GM21526 (cell line): ENCODE results near the gene XIRP2.

ENCODE experiments used
- ATAC-seq: cut with Tn5 transposase; IDR thresholded peaks from one replicate; pipeline ENCODE4 v1.9.1; 2021; ENCODE audit warnings: moderate library complexity; ENCODE audit not compliant: unreplicated experiment, low FRiP score

XIRP2 gene

GRCh38 chr2:167187049-167187727 is 298.9 kb downstream of the XIRP2 start:
- ATAC-seq: no peak

- no peak for ATAC-seq
Measured at GRCh38 chr2:167187978-167188967, 300.0 kb downstream of the XIRP2 start.

- no peak for ATAC-seq
Measured at GRCh38 chr2:167190053-167190452, 301.8 kb downstream of the XIRP2 start.

GRCh38 chr2:167191588-167191987 is 303.3 kb downstream of the XIRP2 start:
- ATAC-seq: no peak

GRCh38 chr2:167192833-167193232 is 304.6 kb downstream of the XIRP2 start:
- ATAC-seq: no peak

- no peak for ATAC-seq
Measured at GRCh38 chr2:167196461-167197252, 308.4 kb downstream of the XIRP2 start.

GRCh38 chr2:167198009-167198408 is 309.7 kb downstream of the XIRP2 start:
- no peak for ATAC-seq

GRCh38 chr2:167198576-167198975 is 310.3 kb downstream of the XIRP2 start:
- ATAC-seq: no peak

- no peak for ATAC-seq
Measured at GRCh38 chr2:167200019-167200418, 311.7 kb downstream of the XIRP2 start.

- no peak for ATAC-seq
Measured at GRCh38 chr2:167209784-167210183, 321.5 kb downstream of the XIRP2 start.

- peak; percentile 88 for ATAC-seq
Measured at GRCh38 chr2:167212014-167212648, 323.9 kb downstream of the XIRP2 start.

- no peak for ATAC-seq
Measured at GRCh38 chr2:167215595-167215994, 327.3 kb downstream of the XIRP2 start.

- ATAC-seq: no peak
Measured at GRCh38 chr2:167237478-167237877, 349.2 kb downstream of the XIRP2 start.

- no peak for ATAC-seq
Measured at GRCh38 chr2:167240671-167241070, 352.4 kb downstream of the XIRP2 start.

- ATAC-seq: no peak
Measured at GRCh38 chr2:167249197-167249596, 360.9 kb downstream of the XIRP2 start.

- no peak for ATAC-seq
Measured at GRCh38 chr2:167253025-167253424, 364.7 kb downstream of the XIRP2 start.

- ATAC-seq: no peak
Measured at GRCh38 chr2:167254721-167255120, 366.4 kb downstream of the XIRP2 start.

GRCh38 chr2:167258712-167259111 is 370.4 kb downstream of the XIRP2 start:
- ATAC-seq: no peak

- ATAC-seq: no peak
Measured at GRCh38 chr2:167264380-167264779, 376.1 kb downstream of the XIRP2 start.

GRCh38 chr2:167265004-167265403 is 376.7 kb downstream of the XIRP2 start:
- ATAC-seq: no peak
